Neuronal stem cell (in vitro differentiated cells): ENCODE results near the gene SLC38A7.
A peak's percentile ranks its signal among the peaks of the same experiment; 100 is the strongest.

Experiments
- DNase-seq: peaks from one replicate; pipeline ENCODE4 v3.0.0-alpha.2; 2013; ENCODE audit warnings: low spot score
- H2AFZ ChIP-seq: one replicate; pipeline ENCODE4 v1.6.1; 2013; ENCODE audit warnings: mild to moderate bottlenecking, low read length, inconsistent platforms
- H2AK5ac ChIP-seq: 2 replicates; pipeline ENCODE4 v1.6.1; 2013; ENCODE audit warnings: low read depth, mild to moderate bottlenecking, inconsistent platforms, low read length, moderate library complexity, mixed read lengths
- H2BK120ac ChIP-seq: 2 replicates; pipeline ENCODE4 v1.6.1; 2013; ENCODE audit warnings: low read depth, mild to moderate bottlenecking, inconsistent platforms, low read length, moderate library complexity, mixed read lengths
- H2BK12ac ChIP-seq: one replicate; pipeline ENCODE4 v1.6.1; 2013; ENCODE audit warnings: low read length, inconsistent platforms
- H2BK15ac ChIP-seq: 2 replicates; pipeline ENCODE4 v1.6.1; 2013; ENCODE audit warnings: mild to moderate bottlenecking, low read length, inconsistent platforms, mixed read lengths
- H2BK5ac ChIP-seq: one replicate; pipeline ENCODE4 v1.6.1; 2013; ENCODE audit warnings: inconsistent platforms, mild to moderate bottlenecking, low read length, moderate library complexity
- H3K14ac ChIP-seq: one replicate; pipeline ENCODE4 v1.6.1; 2013; ENCODE audit warnings: low read length, inconsistent platforms
- H3K18ac ChIP-seq: 2 replicates; pipeline ENCODE4 v1.6.1; 2013; ENCODE audit warnings: low read length, inconsistent platforms
- H3K23ac ChIP-seq: 2 replicates; pipeline ENCODE4 v1.6.1; 2013; ENCODE audit warnings: low read depth, mild to moderate bottlenecking, mixed read lengths, low read length, inconsistent platforms; ENCODE audit not compliant: poor library complexity
- H3K27ac ChIP-seq: replicated peaks from 3 replicates; pipeline ENCODE4 v1.5.1; 2013; ENCODE audit warnings: low read length, inconsistent platforms
- H3K27me3 ChIP-seq, 3 experiments: 2 replicates each; pipeline ENCODE4 v1.6.1; 2013; ENCODE audit warnings: low read length in 3 of 3, mild to moderate bottlenecking in 2 of 3, inconsistent platforms in 1 of 3, low read depth in 1 of 3, mixed read lengths in 1 of 3, moderate library complexity in 1 of 3; ENCODE audit not compliant: control insufficient read depth in 3 of 3, insufficient read depth in 3 of 3
- H3K36me3 ChIP-seq, 2 donors: replicated peaks in 1 of 2; 2 replicates each; pipeline ENCODE4 v1.6.1; 2013; ENCODE audit warnings: low read length in 2 of 2; ENCODE audit not compliant: control insufficient read depth in 2 of 2, insufficient read depth in 2 of 2
- H3K4ac ChIP-seq: 2 replicates; pipeline ENCODE4 v1.6.1; 2013; ENCODE audit warnings: inconsistent platforms, mild to moderate bottlenecking, low read length, moderate library complexity
- H3K4me1 ChIP-seq, 2 donors: 1 replicate in 1 of 2; 2 replicates in 1 of 2; pipeline ENCODE4 v1.6.1; 2013; ENCODE audit warnings: low read length in 2 of 2, low read depth in 1 of 2; ENCODE audit not compliant: control insufficient read depth in 2 of 2, insufficient read depth in 1 of 2
- H3K4me2 ChIP-seq: one replicate; pipeline ENCODE4 v1.6.1; 2013; ENCODE audit warnings: mild to moderate bottlenecking, low read length, inconsistent platforms; ENCODE audit not compliant: insufficient read depth, poor library complexity, severe bottlenecking
- H3K4me3 ChIP-seq, 2 donors: 2 replicates each; pipeline ENCODE4 v1.5.1; 2013; ENCODE audit warnings: low read length in 2 of 2, mild to moderate bottlenecking in 2 of 2, inconsistent platforms in 1 of 2, moderate library complexity in 1 of 2
- H3K79me1 ChIP-seq: one replicate; pipeline ENCODE4 v1.6.1; 2013; ENCODE audit warnings: low read depth, mild to moderate bottlenecking, inconsistent platforms, low read length, moderate library complexity
- H3K9ac ChIP-seq: one replicate; pipeline ENCODE4 v1.6.1; 2013; ENCODE audit warnings: mild to moderate bottlenecking, low read depth, low read length, inconsistent platforms; ENCODE audit not compliant: poor library complexity
- H3K9me3 ChIP-seq, 2 donors: replicated peaks in 1 of 2; 2 replicates each; pipeline versions ENCODE3 to v1.6.1; 2013; ENCODE audit warnings: low read length in 2 of 2, mild to moderate bottlenecking in 2 of 2, inconsistent platforms in 1 of 2, low read depth in 1 of 2, mixed read lengths in 1 of 2, moderate library complexity in 1 of 2; ENCODE audit not compliant: control insufficient read depth in 2 of 2, insufficient read depth in 1 of 2
- H4K8ac ChIP-seq: one replicate; pipeline ENCODE4 v1.6.1; 2013; ENCODE audit warnings: low read depth, mild to moderate bottlenecking, inconsistent platforms, low read length, moderate library complexity
- H4K91ac ChIP-seq: one replicate; pipeline ENCODE4 v1.6.1; 2013; ENCODE audit warnings: low read length, low read depth, mild to moderate bottlenecking, inconsistent platforms; ENCODE audit not compliant: poor library complexity
- WGBS, 2 donors: extraction: QIAGEN DNeasy Blood & Tissue Kit; methylation state at CpG; one replicate each; pipeline ENCODE4 v1.1.7; 2013; ENCODE audit warnings: missing lambda C conversion rate in 2 of 2, mixed read lengths in 1 of 2; ENCODE audit not compliant: insufficient read length in 2 of 2, insufficient replicate concordance in 1 of 2; ENCODE audit errors: extremely low coverage in 2 of 2; 5-methylcytosine and 5-hydroxymethylcytosine counted together

The SLC38A7 gene

GRCh38 chr16:58652741-58653140 is 31.8 kb downstream of the SLC38A7 start:
- Histone ChIP-seq H2BK5ac (no peak overlapping the region), H2AK5ac (no peak overlapping the region), H3K27ac (no peak overlapping the region), H2BK15ac (no peak overlapping the region), H3K36me3 (no peaks in the 10 kb centered on the region), H3K4ac (no peak overlapping the region), H3K4me2 (no peak overlapping the region), H3K23ac (no peak overlapping the region), H3K14ac (no peak overlapping the region), H2BK12ac (no peak overlapping the region), H4K8ac (no peak overlapping the region), H3K18ac (no peak overlapping the region), H2AFZ (peak overlapping the region; percentile 79), H2BK120ac (no peak overlapping the region), H3K4me1 (peaks cover 2 to 5% of the 10 kb centered on the region in 2 donors), H3K9me3 (no peaks in the 10 kb centered on the region), H3K4me3 (no peak overlapping the region), H3K79me1 (no peaks in the 10 kb centered on the region), H4K91ac (no peak overlapping the region), H3K9ac (no peak overlapping the region), H3K27me3 (no peaks in the 10 kb centered on the region)
- DNase-seq, result peak; percentile 12
- WGBS, 2 donors, result no CpG with 5 or more reads among the region's 3 CpGs

GRCh38 chr16:58651965-58652348 is 32.6 kb downstream of the SLC38A7 start:
- Histone ChIP-seq H3K4me3 (no peak overlapping the region), H3K23ac (no peak overlapping the region), H3K4me2 (no peak overlapping the region), H2BK15ac (no peak overlapping the region), H2BK120ac (no peak overlapping the region), H3K14ac (no peak overlapping the region), H3K79me1 (no peaks in the 10 kb centered on the region), H3K27me3 (no peaks in the 10 kb centered on the region), H3K27ac (no peak overlapping the region), H3K36me3 (no peaks in the 10 kb centered on the region), H4K8ac (no peak overlapping the region), H3K9me3 (no peaks in the 10 kb centered on the region), H3K4ac (no peak overlapping the region), H3K9ac (no peak overlapping the region), H2AK5ac (no peak overlapping the region), H2AFZ (no peak overlapping the region), H4K91ac (no peak overlapping the region), H2BK12ac (no peak overlapping the region), H3K4me1 (peaks cover 2 to 5% of the 10 kb centered on the region in 2 donors), H2BK5ac (no peak overlapping the region), H3K18ac (no peak overlapping the region)
- DNase-seq, result no peak
- WGBS, 2 donors, result no CpG with 5 or more reads among the region's 3 CpGs

- Histone ChIP-seq H2BK15ac (peak overlapping the region; percentile 75), H3K4ac (no peak overlapping the region), H3K14ac (no peak overlapping the region), H3K4me1 (peaks cover 2 to 4% of the 10 kb centered on the region in 2 donors), H3K4me2 (no peak overlapping the region), H4K91ac (no peak overlapping the region), H3K9me3 (no peaks in the 10 kb centered on the region), H4K8ac (peak overlapping the region; percentile 43), H2AK5ac (no peak overlapping the region), H3K27ac (no peak overlapping the region), H3K4me3 (no peak overlapping the region), H2BK5ac (no peak overlapping the region), H3K9ac (no peak overlapping the region), H3K23ac (no peak overlapping the region), H3K36me3 (no peaks in the 10 kb centered on the region), H2AFZ (no peak overlapping the region), H3K18ac (no peak overlapping the region), H3K79me1 (no peaks in the 10 kb centered on the region), H2BK12ac (no peak overlapping the region), H2BK120ac (no peak overlapping the region), H3K27me3 (no peaks in the 10 kb centered on the region)
- WGBS, 2 donors, result no CpG with 5 or more reads among the region's 3 CpGs
- no peak for DNase-seq
These were observed 34.9 kb downstream of the SLC38A7 start for GRCh38 chr16:58649707-58650106.

GRCh38 chr16:58647107-58647506 is 37.5 kb downstream of the SLC38A7 start:
- Histone ChIP-seq H4K8ac (no peak overlapping the region), H4K91ac (no peak overlapping the region), H3K4me2 (no peak overlapping the region), H3K18ac (no peak overlapping the region), H2AFZ (no peak overlapping the region), H2BK120ac (no peak overlapping the region), H3K23ac (no peak overlapping the region), H2BK15ac (no peak overlapping the region), H3K4ac (no peak overlapping the region), H3K27ac (no peak overlapping the region), H3K14ac (no peak overlapping the region), H2BK5ac (no peak overlapping the region), H3K9me3 (no peaks in the 10 kb centered on the region), H3K36me3 (no peaks in the 10 kb centered on the region), H2BK12ac (no peak overlapping the region), H3K4me3 (no peak overlapping the region), H3K27me3 (no peaks in the 10 kb centered on the region), H3K79me1 (no peaks in the 10 kb centered on the region), H2AK5ac (no peak overlapping the region), H3K4me1 (no peaks in the 10 kb centered on the region), H3K9ac (no peak overlapping the region)
- WGBS, 2 donors, result no CpG with 5 or more reads among the region's 4 CpGs
- DNase-seq, result no peak
